IMR-90 (cell line): ENCODE data around the gene ROR2. TPM values are rescaled to one million over a fixed set of nuclear protein-coding genes. Genes with fewer than 3 reads are reported as not detected.

ENCODE experiments used
- ATAC-seq: fragments of 200-7000 bp; cut with Tn5 transposase; 2 replicates; pipeline ENCODE4 v1.9.1; 2020; ENCODE audit warnings: low read depth, mild to moderate bottlenecking, moderate library complexity
- BruUV-seq: library from RNA; stranded (reverse); fragments of 400-500 nt; replicated peaks from 2 replicates; lab custom pipeline; 2021; lab: Mats Ljungman, UMichigan
- CTCF ChIA-PET: fragments of 300-600 bp; formaldehyde crosslinking; extraction: SDS; loops from one replicate; lab custom pipeline; 2021; ENCODE audit warnings: antibody characterized with exemption; lab: Yijun Ruan, JAX
- POLR2A ChIA-PET: fragments of 300-600 bp; sonication (Branson Sonifier 250); formaldehyde crosslinking; loops from one replicate; lab custom pipeline; 2022; ENCODE audit warnings: antibody characterized with exemption; ENCODE audit not compliant: unreplicated experiment; lab: Charles Lee
- DNase-seq: peaks from one replicate; pipeline ENCODE4 v3.0.0; 2013
- H2AFZ ChIP-seq: replicated peaks from 2 replicates; pipeline ENCODE3; 2013; ENCODE audit warnings: low read length, mild to moderate bottlenecking; ENCODE audit not compliant: poor library complexity
- H2AK5ac ChIP-seq: 2 replicates; pipeline ENCODE4 v1.6.1; 2013; ENCODE audit warnings: low read depth, low read length, inconsistent platforms
- H2AK9ac ChIP-seq: replicated peaks from 2 replicates; pipeline ENCODE3; 2013; ENCODE audit warnings: mild to moderate bottlenecking, low read depth, low read length, moderate library complexity; ENCODE audit not compliant: poor library complexity
- H2BK120ac ChIP-seq: 2 replicates; pipeline ENCODE4 v1.6.1; 2013; ENCODE audit warnings: low read depth, low read length, inconsistent platforms
- H2BK15ac ChIP-seq: 3 replicates; pipeline ENCODE4 v1.6.1; 2013; ENCODE audit warnings: low read depth, low read length, inconsistent platforms
- H2BK20ac ChIP-seq: 2 replicates; pipeline ENCODE4 v1.6.1; 2013; ENCODE audit warnings: low read depth, mild to moderate bottlenecking, inconsistent platforms, low read length, moderate library complexity
- H2BK5ac ChIP-seq: 2 replicates; pipeline ENCODE4 v1.6.1; 2013; ENCODE audit warnings: mild to moderate bottlenecking, low read depth, low read length, inconsistent platforms; ENCODE audit not compliant: poor library complexity, severe bottlenecking
- H3K14ac ChIP-seq: replicated peaks from 2 replicates; pipeline ENCODE4 v1.6.1; 2013; ENCODE audit warnings: low read depth, low read length, inconsistent platforms
- H3K18ac ChIP-seq: 2 replicates; pipeline ENCODE4 v1.6.1; 2013; ENCODE audit warnings: low read depth, low read length, control low read depth
- H3K23ac ChIP-seq: 2 replicates; pipeline ENCODE4 v1.6.1; 2013; ENCODE audit warnings: low read depth, low read length, inconsistent platforms
- H3K27ac ChIP-seq: 2 replicates; pipeline ENCODE4 v1.5.1; 2013; ENCODE audit warnings: mild to moderate bottlenecking, control low read depth, low read length; ENCODE audit not compliant: insufficient read depth
- H3K27me3 ChIP-seq: 2 replicates; pipeline ENCODE4 v1.6.1; 2013; ENCODE audit warnings: low read length; ENCODE audit not compliant: control insufficient read depth, insufficient read depth
- H3K36me3 ChIP-seq: 2 replicates; pipeline ENCODE4 v1.6.1; 2013; ENCODE audit warnings: low read length, mixed read lengths; ENCODE audit not compliant: control insufficient read depth, insufficient read depth
- H3K4ac ChIP-seq: 2 replicates; pipeline ENCODE4 v1.6.1; 2013; ENCODE audit warnings: low read depth, low read length, inconsistent platforms
- H3K4me1 ChIP-seq: 2 replicates; pipeline ENCODE4 v1.6.1; 2013; ENCODE audit warnings: low read length, mixed read lengths; ENCODE audit not compliant: control insufficient read depth, insufficient read depth
- H3K4me2 ChIP-seq: 2 replicates; pipeline ENCODE4 v1.6.1; 2013; ENCODE audit warnings: low read depth, mild to moderate bottlenecking, control low read depth, low read length, moderate library complexity
- H3K4me3 ChIP-seq: 2 replicates; pipeline ENCODE4 v1.5.1; 2013; ENCODE audit warnings: low read depth, mild to moderate bottlenecking, control low read depth, low read length, moderate library complexity; ENCODE audit not compliant: insufficient read depth
- H3K56ac ChIP-seq: 2 replicates; pipeline ENCODE4 v1.6.1; 2013; ENCODE audit warnings: low read length, inconsistent platforms; ENCODE audit not compliant: insufficient read depth; ENCODE audit errors: extremely low read depth
- H3K79me1 ChIP-seq, 2 experiments: 2 replicates each; pipeline ENCODE4 v1.6.1; 2013; ENCODE audit warnings: low read length in 2 of 2, inconsistent platforms in 1 of 2, low read depth in 1 of 2
- H3K9ac ChIP-seq: 2 replicates; pipeline ENCODE4 v1.6.1; 2013; ENCODE audit warnings: low read depth, low read length, control low read depth
- H3K9me1 ChIP-seq: 2 replicates; pipeline ENCODE4 v1.6.1; 2013; ENCODE audit warnings: low read length, inconsistent platforms; ENCODE audit not compliant: insufficient read depth
- H3K9me3 ChIP-seq: 2 replicates; pipeline ENCODE4 v1.6.1; 2013; ENCODE audit warnings: low read length; ENCODE audit not compliant: control insufficient read depth, insufficient read depth
- H4K20me1 ChIP-seq: 2 replicates; pipeline ENCODE4 v1.6.1; 2013; ENCODE audit warnings: low read length, inconsistent platforms; ENCODE audit not compliant: insufficient read depth
- H4K5ac ChIP-seq: 2 replicates; pipeline ENCODE4 v1.6.1; 2013; ENCODE audit warnings: mild to moderate bottlenecking, low read depth, low read length, control low read depth
- H4K8ac ChIP-seq, 2 experiments: 2 replicates each; pipeline ENCODE4 v1.6.1; 2013; ENCODE audit warnings: low read depth in 2 of 2, low read length in 2 of 2, control low read depth in 1 of 2, inconsistent platforms in 1 of 2
- H4K91ac ChIP-seq: 2 replicates; pipeline ENCODE4 v1.6.1; 2013; ENCODE audit warnings: low read depth, low read length, inconsistent platforms; ENCODE audit not compliant: insufficient read depth
- MAFK ChIP-seq: IDR thresholded peaks from 2 replicates; pipeline ENCODE4 v1.6.1; 2012; ENCODE audit warnings: low read depth, low read length, improper control_type of control experiment
- MAZ ChIP-seq: IDR thresholded peaks from 2 replicates; pipeline ENCODE4 v1.6.1; 2012; ENCODE audit warnings: low read depth, mild to moderate bottlenecking, low read length, improper control_type of control experiment, moderate library complexity, borderline replicate concordance
- MXI1 ChIP-seq: IDR thresholded peaks from 2 replicates; pipeline ENCODE4 v1.6.1; 2012; ENCODE audit warnings: low read depth, mild to moderate bottlenecking, low read length, moderate library complexity, borderline replicate concordance
- WGBS, 2 experiments: methylation state at CpG; one replicate each; pipeline versions ENCODE4 v1.1.5 to v1.1.7; 2013; ENCODE audit warnings: missing lambda C conversion rate in 2 of 2; ENCODE audit not compliant: insufficient read length in 1 of 2; ENCODE audit errors: extremely low coverage in 2 of 2; 5-methylcytosine and 5-hydroxymethylcytosine counted together
- dilution Hi-C: fragments of 300-500 bp; cut with HindIII; formaldehyde crosslinking; loops from one replicate; pipeline ENCODE4 v1.14.3; 2018; ENCODE audit warnings: low sequenced_read_pairs; ENCODE audit not compliant: unreplicated experiment
- in situ Hi-C: fragments of 300-500 bp; cut with MboI; formaldehyde crosslinking; loops from 3 replicates; pipeline ENCODE4 v1.14.3; 2019; ENCODE audit warnings: low sequenced_read_pairs, inconsistent platforms, mixed read lengths
- intact Hi-C: fragments of 100-400 bp; cut with micrococcal nuclease; formaldehyde crosslinking; loops from 2 replicates; pipeline ENCODE4 v1.10.0; 2022
- polyA plus RNA-seq, 3 experiments: library from polyadenylated mRNA; depleted of rRNA; stranded (reverse); fragments of >200 nt; gene quantifications; 2 replicates each; pipeline ENCODE4 v1.2.3, GENCODE V29; 2012; ENCODE audit warnings: low replicate concordance in 1 of 3
- total RNA-seq: library from RNA; depleted of rRNA; stranded (reverse); fragments of >200 nt; gene quantifications from 2 replicates; pipeline ENCODE4 v1.2.3, GENCODE V29; 2012
- TF ChIP-seq, protein P1 (sequence below): fragments of 150-350 bp; IDR thresholded peaks from 2 replicates; pipeline ENCODE4 v1.6.1; 2016; ENCODE audit warnings: low read depth, mild to moderate bottlenecking, low read length, moderate library complexity, borderline replicate concordance

ROR2 gene
- total and polyA plus RNA-seq, 2 of the 4 experiments (the other 2 are of a cell fraction) = 2.3 to 4.8 TPM

DNA sequence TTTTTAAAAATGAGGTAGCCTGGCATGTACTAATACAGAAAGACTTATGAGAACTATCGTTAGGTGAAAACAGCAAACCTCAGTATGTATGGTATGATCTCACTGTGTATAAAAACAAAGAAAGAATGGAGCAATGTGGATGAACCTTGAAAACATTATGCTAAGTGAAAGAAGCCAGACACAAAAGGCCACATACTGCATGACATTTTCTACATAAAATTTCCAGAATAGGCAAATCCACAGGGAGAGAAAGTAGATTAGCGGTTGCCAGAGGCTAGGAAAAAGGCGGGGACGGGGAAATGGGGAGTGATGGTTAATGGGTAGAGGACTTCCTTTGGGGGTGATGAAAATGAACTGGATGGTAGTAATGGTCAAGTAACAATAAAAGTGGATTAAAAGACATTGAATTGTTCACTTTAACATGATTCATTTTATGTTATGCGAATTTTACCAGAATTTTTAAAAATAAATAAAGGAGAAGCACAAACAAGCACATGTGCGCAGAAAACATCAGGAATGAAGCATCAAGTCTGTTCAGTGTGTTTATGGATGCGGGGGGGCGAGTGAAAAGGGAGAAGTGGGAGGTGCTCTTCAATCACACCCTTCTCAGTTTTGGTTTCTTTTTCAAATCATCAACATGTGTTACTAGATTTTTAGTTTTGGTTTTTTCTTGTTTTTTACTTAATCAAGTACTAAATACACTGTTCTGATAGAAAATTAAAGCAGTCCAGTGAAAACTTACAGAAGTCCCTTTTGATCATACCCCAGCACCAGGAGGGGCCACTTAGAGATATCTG lies 16.3 kb downstream of the ROR2 start:
- H3K4me1 ChIP-seq = peaks cover 9% of the 10 kb centered on the region; the same call in 1 of the 2 replicates
- intact Hi-C loops (no loop called here), dilution Hi-C loops (no loop called here), in situ Hi-C loops (no loop called here)
- H3K9me3 ChIP-seq = peaks cover 22% of the 10 kb centered on the region
- DNase-seq = peak; percentile 29
- H2BK120ac ChIP-seq = no peak overlapping the region
- ChIA-PET CTCF (no interaction called here), POLR2A (no interaction called here)
- H2BK5ac ChIP-seq = no peak overlapping the region
- H3K18ac ChIP-seq = 0 out of 2 replicates have a peak overlapping the region, but pooled peaks have one; percentile 21
- no peak overlapping the region for H3K14ac ChIP-seq
- no peak overlapping the region for H2AFZ ChIP-seq
- no peak overlapping the region for H2BK15ac ChIP-seq
- no peaks in the 10 kb centered on the region for H4K20me1 ChIP-seq
- H3K4me3 ChIP-seq = no peak overlapping the region
- H3K9me1 ChIP-seq = no peaks in the 10 kb centered on the region
- H4K8ac ChIP-seq = peak overlapping the region; percentile 3 to 33; a peak in 2 of 4 replicates
- H4K5ac ChIP-seq = no peak overlapping the region
- WGBS, 2 experiments = no CpG with 5 or more reads among the region's 8 CpGs
- no TSS peak for BruUV-seq
- H3K9ac ChIP-seq = no peak overlapping the region; the same call in 1 of the 2 replicates
- H2AK5ac ChIP-seq = no peak overlapping the region
- no peak overlapping the region for H3K23ac ChIP-seq
- no peaks in the 10 kb centered on the region; a peak in 1 of 4 replicates for H3K79me1 ChIP-seq
- H3K4ac ChIP-seq = no peak overlapping the region
- no peak overlapping the region for H2BK20ac ChIP-seq
- H3K27ac ChIP-seq = peak overlapping the region; percentile 21; the same call in 1 of the 2 replicates
- H3K27me3 ChIP-seq = no peaks in the 10 kb centered on the region
- TF ChIP-seq MAZ (no peak), MXI1 (no peak), MAFK (no peak)
- TF ChIP-seq, protein P1, sequence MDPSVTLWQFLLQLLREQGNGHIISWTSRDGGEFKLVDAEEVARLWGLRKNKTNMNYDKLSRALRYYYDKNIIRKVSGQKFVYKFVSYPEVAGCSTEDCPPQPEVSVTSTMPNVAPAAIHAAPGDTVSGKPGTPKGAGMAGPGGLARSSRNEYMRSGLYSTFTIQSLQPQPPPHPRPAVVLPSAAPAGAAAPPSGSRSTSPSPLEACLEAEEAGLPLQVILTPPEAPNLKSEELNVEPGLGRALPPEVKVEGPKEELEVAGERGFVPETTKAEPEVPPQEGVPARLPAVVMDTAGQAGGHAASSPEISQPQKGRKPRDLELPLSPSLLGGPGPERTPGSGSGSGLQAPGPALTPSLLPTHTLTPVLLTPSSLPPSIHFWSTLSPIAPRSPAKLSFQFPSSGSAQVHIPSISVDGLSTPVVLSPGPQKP = no peak
- H4K91ac ChIP-seq = no peak overlapping the region
- ATAC-seq = peak; percentile 36
- no peak overlapping the region for H3K56ac ChIP-seq
- peaks cover 4% of the 10 kb centered on the region; the same call in 1 of the 2 replicates for H3K36me3 ChIP-seq
- H3K4me2 ChIP-seq = peak overlapping the region; percentile 63
- H2AK9ac ChIP-seq = no peak overlapping the region
